ENCODE data around the gene SCNN1A.

DNA sequence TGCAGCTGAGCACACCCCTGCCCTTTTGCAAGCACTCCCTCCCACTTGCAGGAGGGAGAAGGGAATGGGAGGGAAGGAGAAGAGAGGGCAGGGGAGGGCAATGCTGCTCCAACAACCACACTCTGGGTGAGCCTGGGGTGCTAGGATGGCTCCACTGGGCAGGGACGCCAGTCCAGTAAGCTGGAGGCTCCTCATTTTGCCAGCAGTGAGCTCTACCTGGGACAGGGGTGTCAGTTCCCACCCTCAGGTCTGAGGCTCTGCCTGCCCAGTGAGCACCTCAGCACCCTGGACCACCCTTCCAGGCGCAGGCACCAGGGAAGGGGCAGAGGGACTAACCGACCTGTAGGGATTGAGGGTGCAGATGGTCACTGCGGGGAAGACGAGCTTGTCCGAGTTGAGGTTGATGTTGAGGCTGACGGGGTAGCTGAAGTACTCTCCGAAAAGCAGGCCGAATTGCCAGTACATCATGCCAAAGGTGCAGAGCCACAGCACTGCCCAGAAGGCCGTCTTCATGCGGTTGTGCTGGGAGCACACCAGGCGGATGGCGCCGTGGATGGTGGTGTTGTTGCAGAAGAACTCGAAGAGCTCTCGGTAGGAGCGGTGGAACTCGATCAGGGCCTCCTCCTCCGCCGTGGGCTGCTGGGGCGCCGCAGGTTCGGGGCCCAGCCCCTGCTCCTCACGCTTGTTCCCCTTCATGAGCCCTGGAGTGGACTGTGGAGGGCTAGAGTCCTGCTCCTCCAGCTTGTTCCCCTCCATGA is 1.2 kb downstream of the SCNN1A start:
- TF ChIP-seq CTCF (IDR thresholded peaks at IDR 0.05; ENCODE audit: insufficient read depth, low read length): no peak
- no peak for TF ChIP-seq GABPA (IDR thresholded peaks at IDR 0.05; ENCODE audit: low read depth)
- TF ChIP-seq REST (IDR thresholded peaks at IDR 0.05; ENCODE audit: insufficient replicate concordance, low read depth): no peak

All from HL-60 (cell line).